K562 (cell line): ENCODE results near the gene PPP1R10. TPM values are rescaled to one million over a fixed set of nuclear protein-coding genes. Genes with fewer than 3 reads are reported as not detected.

Experiments
- CBX5 ChIP-seq: IDR thresholded peaks from 2 replicates; pipeline ENCODE4 v1.6.1; 2014; ENCODE audit warnings: low read depth, borderline replicate concordance
- FOXJ3 ChIP-seq: sonication (generic); formaldehyde crosslinking; IDR thresholded peaks from 2 replicates; pipeline ENCODE4 v1.4.0; 2020; ENCODE audit warnings: mild to moderate bottlenecking, missing genetic modification reagents
- KLF16 ChIP-seq: IDR thresholded peaks from 2 replicates; pipeline ENCODE4 v1.6.1; 2016; ENCODE audit warnings: antibody characterized with exemption
- PHF8 ChIP-seq: fragments of 200-600 bp; sonication (generic); IDR thresholded peaks from 2 replicates; pipeline ENCODE4 v1.6.1; 2012; ENCODE audit warnings: mixed run types, mild to moderate bottlenecking, inconsistent platforms, low read length, moderate library complexity, borderline replicate concordance
- RBM39 ChIP-seq: fragments of 200-400 bp; formaldehyde crosslinking; optimal IDR thresholded peaks from 2 replicates; pipeline ENCODE3; 2018; ENCODE audit warnings: low read depth, low read length
- RFX1 ChIP-seq: fragments of 450-650 bp; IDR thresholded peaks from 2 replicates; pipeline ENCODE4 v1.6.1; 2016; ENCODE audit warnings: mild to moderate bottlenecking, moderate library complexity
- ZBTB8A ChIP-seq: fragments of 450-650 bp; IDR thresholded peaks from 2 replicates; pipeline ENCODE4 v1.6.1; 2018; ENCODE audit warnings: mild to moderate bottlenecking, moderate library complexity; ENCODE audit not compliant: partially characterized antibody
- ZNF121 ChIP-seq: sonication (generic); formaldehyde crosslinking; conservative IDR thresholded peaks from 2 replicates; pipeline ENCODE4 v1.8.0; 2022; ENCODE audit warnings: missing genetic modification reagents
- ZNF165 ChIP-seq: fragments of 250-450 bp; sonication (Bioruptor Pico); IDR thresholded peaks from 2 replicates; pipeline ENCODE4 v1.4.0; 2020; ENCODE audit warnings: borderline replicate concordance
- ZNF780A ChIP-seq: fragments of 250-450 bp; sonication (Bioruptor Pico); IDR thresholded peaks from 2 replicates; pipeline ENCODE4 v1.5.0; 2021; ENCODE audit warnings: mild to moderate bottlenecking
- polyA plus RNA-seq, 8 experiments: library from polyadenylated mRNA; depleted of rRNA in 4 of 8; stranded (reverse) in 5 of 8; unstranded in 3 of 8; fragments of >200 nt; fragmentation: Nextera tagmentation in 2 of 8; fragmentation: Illumina TruSeq in 1 of 8; extraction: Ambion mirVana in 2 of 8; extraction: Trizol in 1 of 8; gene quantifications; 2 replicates each; pipeline versions ENCODE4 v1.2.1 to v1.2.3, GENCODE V29; 2011 to 2014; ENCODE audit warnings: inconsistent platforms in 1 of 8, missing spikeins in 1 of 8
- total RNA-seq, 7 experiments: library from RNA; depleted of rRNA in 6 of 7; stranded (reverse); fragments of >200 nt in 6 of 7; fragmentation: Illumina TruSeq in 2 of 7; extraction: Trizol in 2 of 7; gene quantifications; 2 replicates each; pipeline versions ENCODE4 v1.2.1 to v1.2.3, GENCODE V29; 2011 to 2021; ENCODE audit warnings: low replicate concordance in 1 of 7
- TF ChIP-seq, protein P1 (sequence below): fragments of 450-650 bp; IDR thresholded peaks from 2 replicates; pipeline ENCODE4 v1.6.1; 2016; ENCODE audit warnings: low read depth
- TF ChIP-seq, protein P2 (sequence below): fragments of 450-650 bp; IDR thresholded peaks from 2 replicates; pipeline ENCODE4 v1.6.1; 2017; ENCODE audit warnings: antibody characterized with exemption, mild to moderate bottlenecking
- TF ChIP-seq, protein P3 (sequence below): fragments of 250-450 bp; sonication (Bioruptor Pico); IDR thresholded peaks from 2 replicates; pipeline ENCODE4 v1.6.1; 2021; ENCODE audit warnings: mild to moderate bottlenecking
- TF ChIP-seq, protein P4 (sequence below): fragments of 450-650 bp; formaldehyde crosslinking; IDR thresholded peaks from 2 replicates; pipeline ENCODE4 v1.4.0; 2020; ENCODE audit warnings: mild to moderate bottlenecking, moderate library complexity

The PPP1R10 gene
- total and polyA plus RNA-seq, 9 of the 15 experiments (the other 6 are each of a cell fraction or from before 2014, with no cell fraction given), result 14.1 to 65.5 (median 32.6) TPM

DNA sequence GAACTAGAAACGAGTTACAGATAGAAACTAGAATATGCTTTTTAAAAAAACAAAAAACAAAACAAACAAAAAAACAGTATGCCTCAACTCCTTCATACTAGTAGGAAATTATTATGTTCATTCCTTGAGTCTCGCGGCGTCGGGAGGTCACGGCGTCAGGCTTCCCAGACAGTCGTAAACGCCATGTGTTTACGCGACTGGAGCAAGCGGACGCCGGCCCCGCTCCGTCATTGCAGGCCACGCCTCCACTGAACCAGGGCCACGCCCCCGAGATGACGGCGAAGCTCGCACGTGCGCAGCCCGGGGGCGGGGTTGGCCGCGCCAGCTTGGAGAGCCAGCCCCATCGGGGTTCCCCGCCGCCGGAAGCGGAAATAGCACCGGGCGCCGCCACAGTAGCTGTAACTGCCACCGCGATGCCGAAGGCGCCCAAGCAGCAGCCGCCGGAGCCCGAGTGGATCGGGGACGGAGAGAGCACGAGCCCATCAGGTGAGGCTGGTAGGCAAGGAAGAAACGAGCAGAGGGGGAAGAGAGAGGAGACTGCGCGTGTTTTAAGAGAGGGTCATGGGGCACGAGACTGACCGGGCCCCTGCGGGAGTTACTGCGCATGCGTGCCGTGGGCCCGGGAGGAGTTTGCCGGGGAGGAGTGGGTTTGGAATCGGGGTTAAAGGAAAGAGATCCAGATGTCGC is 45.8 kb downstream of the PPP1R10 start, which contains the start of gene ABCF1 (continued):
- TF ChIP-seq, protein P1, sequence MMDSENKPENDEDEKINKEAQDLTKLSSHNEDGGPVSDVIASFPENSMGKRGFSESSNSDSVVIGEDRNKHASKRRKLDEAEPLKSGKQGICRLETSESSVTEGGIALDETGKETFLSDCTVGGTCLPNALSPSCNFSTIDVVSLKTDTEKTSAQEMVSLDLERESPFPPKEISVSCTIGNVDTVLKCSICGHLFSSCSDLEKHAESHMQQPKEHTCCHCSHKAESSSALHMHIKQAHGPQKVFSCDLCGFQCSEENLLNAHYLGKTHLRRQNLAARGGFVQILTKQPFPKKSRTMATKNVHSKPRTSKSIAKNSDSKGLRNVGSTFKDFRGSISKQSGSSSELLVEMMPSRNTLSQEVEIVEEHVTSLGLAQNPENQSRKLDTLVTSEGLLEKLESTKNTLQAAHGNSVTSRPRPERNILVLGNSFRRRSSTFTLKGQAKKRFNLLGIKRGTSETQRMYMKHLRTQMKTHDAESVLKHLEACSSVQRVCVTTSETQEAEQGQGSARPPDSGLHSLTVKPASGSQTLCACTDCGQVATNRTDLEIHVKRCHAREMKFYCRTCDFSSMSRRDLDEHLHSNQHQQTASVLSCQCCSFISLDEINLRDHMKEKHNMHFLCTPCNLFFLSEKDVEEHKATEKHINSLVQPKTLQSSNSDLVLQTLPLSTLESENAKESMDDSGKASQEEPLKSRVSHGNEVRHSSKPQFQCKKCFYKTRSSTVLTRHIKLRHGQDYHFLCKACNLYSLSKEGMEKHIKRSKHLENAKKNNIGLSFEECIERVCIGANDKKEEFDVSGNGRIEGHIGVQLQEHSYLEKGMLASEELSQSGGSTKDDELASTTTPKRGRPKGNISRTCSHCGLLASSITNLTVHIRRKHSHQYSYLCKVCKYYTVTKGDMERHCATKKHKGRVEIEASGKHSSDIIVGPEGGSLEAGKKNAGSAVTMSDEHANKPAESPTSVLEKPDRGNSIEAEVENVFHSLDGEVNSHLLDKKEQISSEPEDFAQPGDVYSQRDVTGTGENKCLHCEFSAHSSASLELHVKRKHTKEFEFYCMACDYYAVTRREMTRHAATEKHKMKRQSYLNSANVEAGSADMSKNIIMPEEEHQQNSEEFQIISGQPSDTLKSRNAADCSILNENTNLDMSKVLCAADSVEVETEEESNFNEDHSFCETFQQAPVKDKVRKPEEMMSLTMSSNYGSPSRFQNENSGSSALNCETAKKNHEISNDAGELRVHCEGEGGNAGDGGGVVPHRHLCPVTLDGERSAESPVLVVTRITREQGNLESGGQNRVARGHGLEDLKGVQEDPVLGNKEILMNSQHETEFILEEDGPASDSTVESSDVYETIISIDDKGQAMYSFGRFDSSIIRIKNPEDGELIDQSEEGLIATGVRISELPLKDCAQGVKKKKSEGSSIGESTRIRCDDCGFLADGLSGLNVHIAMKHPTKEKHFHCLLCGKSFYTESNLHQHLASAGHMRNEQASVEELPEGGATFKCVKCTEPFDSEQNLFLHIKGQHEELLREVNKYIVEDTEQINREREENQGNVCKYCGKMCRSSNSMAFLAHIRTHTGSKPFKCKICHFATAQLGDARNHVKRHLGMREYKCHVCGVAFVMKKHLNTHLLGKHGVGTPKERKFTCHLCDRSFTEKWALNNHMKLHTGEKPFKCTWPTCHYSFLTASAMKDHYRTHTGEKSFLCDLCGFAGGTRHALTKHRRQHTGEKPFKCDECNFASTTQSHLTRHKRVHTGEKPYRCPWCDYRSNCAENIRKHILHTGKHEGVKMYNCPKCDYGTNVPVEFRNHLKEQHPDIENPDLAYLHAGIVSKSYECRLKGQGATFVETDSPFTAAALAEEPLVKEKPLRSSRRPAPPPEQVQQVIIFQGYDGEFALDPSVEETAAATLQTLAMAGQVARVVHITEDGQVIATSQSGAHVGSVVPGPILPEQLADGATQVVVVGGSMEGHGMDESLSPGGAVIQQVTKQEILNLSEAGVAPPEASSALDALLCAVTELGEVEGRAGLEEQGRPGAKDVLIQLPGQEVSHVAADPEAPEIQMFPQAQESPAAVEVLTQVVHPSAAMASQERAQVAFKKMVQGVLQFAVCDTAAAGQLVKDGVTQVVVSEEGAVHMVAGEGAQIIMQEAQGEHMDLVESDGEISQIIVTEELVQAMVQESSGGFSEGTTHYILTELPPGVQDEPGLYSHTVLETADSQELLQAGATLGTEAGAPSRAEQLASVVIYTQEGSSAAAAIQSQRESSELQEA, result no peak
- TF ChIP-seq, protein P2, sequence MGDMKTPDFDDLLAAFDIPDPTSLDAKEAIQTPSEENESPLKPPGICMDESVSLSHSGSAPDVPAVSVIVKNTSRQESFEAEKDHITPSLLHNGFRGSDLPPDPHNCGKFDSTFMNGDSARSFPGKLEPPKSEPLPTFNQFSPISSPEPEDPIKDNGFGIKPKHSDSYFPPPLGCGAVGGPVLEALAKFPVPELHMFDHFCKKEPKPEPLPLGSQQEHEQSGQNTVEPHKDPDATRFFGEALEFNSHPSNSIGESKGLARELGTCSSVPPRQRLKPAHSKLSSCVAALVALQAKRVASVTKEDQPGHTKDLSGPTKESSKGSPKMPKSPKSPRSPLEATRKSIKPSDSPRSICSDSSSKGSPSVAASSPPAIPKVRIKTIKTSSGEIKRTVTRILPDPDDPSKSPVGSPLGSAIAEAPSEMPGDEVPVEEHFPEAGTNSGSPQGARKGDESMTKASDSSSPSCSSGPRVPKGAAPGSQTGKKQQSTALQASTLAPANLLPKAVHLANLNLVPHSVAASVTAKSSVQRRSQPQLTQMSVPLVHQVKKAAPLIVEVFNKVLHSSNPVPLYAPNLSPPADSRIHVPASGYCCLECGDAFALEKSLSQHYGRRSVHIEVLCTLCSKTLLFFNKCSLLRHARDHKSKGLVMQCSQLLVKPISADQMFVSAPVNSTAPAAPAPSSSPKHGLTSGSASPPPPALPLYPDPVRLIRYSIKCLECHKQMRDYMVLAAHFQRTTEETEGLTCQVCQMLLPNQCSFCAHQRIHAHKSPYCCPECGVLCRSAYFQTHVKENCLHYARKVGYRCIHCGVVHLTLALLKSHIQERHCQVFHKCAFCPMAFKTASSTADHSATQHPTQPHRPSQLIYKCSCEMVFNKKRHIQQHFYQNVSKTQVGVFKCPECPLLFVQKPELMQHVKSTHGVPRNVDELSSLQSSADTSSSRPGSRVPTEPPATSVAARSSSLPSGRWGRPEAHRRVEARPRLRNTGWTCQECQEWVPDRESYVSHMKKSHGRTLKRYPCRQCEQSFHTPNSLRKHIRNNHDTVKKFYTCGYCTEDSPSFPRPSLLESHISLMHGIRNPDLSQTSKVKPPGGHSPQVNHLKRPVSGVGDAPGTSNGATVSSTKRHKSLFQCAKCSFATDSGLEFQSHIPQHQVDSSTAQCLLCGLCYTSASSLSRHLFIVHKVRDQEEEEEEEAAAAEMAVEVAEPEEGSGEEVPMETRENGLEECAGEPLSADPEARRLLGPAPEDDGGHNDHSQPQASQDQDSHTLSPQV, result no peak
- TF ChIP-seq PHF8 (peak; percentile 99), FOXJ3 (CRISPR knock-in tag) (no peak), KLF16 (no peak), ZNF121 (CRISPR knock-in tag) (no peak), ZNF165 (CRISPR knock-in tag) (no peak), RBM39 (no peak), CBX5 (no peak), RFX1 (no peak), ZBTB8A (no peak), ZNF780A (CRISPR knock-in tag) (no peak)
- TF ChIP-seq, protein P3, sequence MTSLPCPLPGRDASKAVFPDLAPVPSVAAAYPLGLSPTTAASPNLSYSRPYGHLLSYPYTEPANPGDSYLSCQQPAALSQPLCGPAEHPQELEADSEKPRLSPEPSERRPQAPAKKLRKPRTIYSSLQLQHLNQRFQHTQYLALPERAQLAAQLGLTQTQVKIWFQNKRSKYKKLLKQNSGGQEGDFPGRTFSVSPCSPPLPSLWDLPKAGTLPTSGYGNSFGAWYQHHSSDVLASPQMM (CRISPR knock-in tag), result no peak
- TF ChIP-seq, protein P4, sequence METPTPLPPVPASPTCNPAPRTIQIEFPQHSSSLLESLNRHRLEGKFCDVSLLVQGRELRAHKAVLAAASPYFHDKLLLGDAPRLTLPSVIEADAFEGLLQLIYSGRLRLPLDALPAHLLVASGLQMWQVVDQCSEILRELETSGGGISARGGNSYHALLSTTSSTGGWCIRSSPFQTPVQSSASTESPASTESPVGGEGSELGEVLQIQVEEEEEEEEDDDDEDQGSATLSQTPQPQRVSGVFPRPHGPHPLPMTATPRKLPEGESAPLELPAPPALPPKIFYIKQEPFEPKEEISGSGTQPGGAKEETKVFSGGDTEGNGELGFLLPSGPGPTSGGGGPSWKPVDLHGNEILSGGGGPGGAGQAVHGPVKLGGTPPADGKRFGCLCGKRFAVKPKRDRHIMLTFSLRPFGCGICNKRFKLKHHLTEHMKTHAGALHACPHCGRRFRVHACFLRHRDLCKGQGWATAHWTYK (CRISPR knock-in tag), result peak; percentile 71; the same call in 1 of the 2 replicates
